Measurements from ENCODE around the gene RNF224.

The RNF224 gene

GRCh38 chr9:137184881-137185660, 42.2 kb upstream of the RNF224 start:
- FAIRE-seq: no peak
- TF ChIP-seq POLR2AphosphoS5 (IDR thresholded peaks at IDR 0.05; ENCODE audit: low read depth, low read length) (no peak), PAX5 (IDR thresholded peaks at IDR 0.05; ENCODE audit: insufficient read depth, low read length, severe bottlenecking) (no peak), SPI1 (IDR thresholded peaks at IDR 0.05; ENCODE audit: low read depth, low read length) (no peak), POU2F2 (IDR thresholded peaks at IDR 0.05; ENCODE audit: low read depth, low read length) (no peak), POLR2A (IDR thresholded peaks at IDR 0.05; ENCODE audit: low read depth, low read length) (no peak), TAF1 (IDR thresholded peaks at IDR 0.05; ENCODE audit: low read depth, low read length) (no peak)
- no peak for DNase-seq (ENCODE audit: insufficient read length, low spot score)

- no peak for DNase-seq (ENCODE audit: insufficient read length, low spot score)
- TF ChIP-seq POLR2A (IDR thresholded peaks at IDR 0.05; ENCODE audit: low read depth, low read length) (no peak), TAF1 (IDR thresholded peaks at IDR 0.05; ENCODE audit: low read depth, low read length) (no peak), POU2F2 (IDR thresholded peaks at IDR 0.05; ENCODE audit: low read depth, low read length) (no peak), POLR2AphosphoS5 (IDR thresholded peaks at IDR 0.05; ENCODE audit: low read depth, low read length) (no peak)
- FAIRE-seq: no peak
These were observed 41.4 kb upstream of the RNF224 start for GRCh38 chr9:137185921-137186320.

GRCh38 chr9:137186385-137186784, 40.9 kb upstream of the RNF224 start:
- no peak for DNase-seq (ENCODE audit: insufficient read length, low spot score)
- FAIRE-seq: no peak
- TF ChIP-seq SPI1 (IDR thresholded peaks at IDR 0.05; ENCODE audit: low read depth, low read length): no peak
- TF ChIP-seq TAF1 (IDR thresholded peaks at IDR 0.05; ENCODE audit: low read depth, low read length): no peak
- no peak for TF ChIP-seq POU2F2 (IDR thresholded peaks at IDR 0.05; ENCODE audit: low read depth, low read length)
- no peak for TF ChIP-seq POLR2A (IDR thresholded peaks at IDR 0.05; ENCODE audit: low read depth, low read length)
- TF ChIP-seq PAX5 (IDR thresholded peaks at IDR 0.05; ENCODE audit: insufficient read depth, low read length, severe bottlenecking): no peak
- no peak for TF ChIP-seq POLR2AphosphoS5 (IDR thresholded peaks at IDR 0.05; ENCODE audit: low read depth, low read length)

- no peak for DNase-seq (ENCODE audit: insufficient read length, low spot score)
- no peak for TF ChIP-seq POU2F2 (IDR thresholded peaks at IDR 0.05; ENCODE audit: low read depth, low read length)
- no peak for TF ChIP-seq TAF1 (IDR thresholded peaks at IDR 0.05; ENCODE audit: low read depth, low read length)
- TF ChIP-seq PAX5 (IDR thresholded peaks at IDR 0.05; ENCODE audit: insufficient read depth, low read length, severe bottlenecking): no peak
- no peak for TF ChIP-seq POLR2A (IDR thresholded peaks at IDR 0.05; ENCODE audit: low read depth, low read length)
- no peak for TF ChIP-seq SPI1 (IDR thresholded peaks at IDR 0.05; ENCODE audit: low read depth, low read length)
- TF ChIP-seq POLR2AphosphoS5 (IDR thresholded peaks at IDR 0.05; ENCODE audit: low read depth, low read length): no peak
- no peak for FAIRE-seq
These were observed 39.9 kb upstream of the RNF224 start for GRCh38 chr9:137187386-137187785.

GRCh38 chr9:137188086-137188489, 39.2 kb upstream of the RNF224 start:
- FAIRE-seq (no peak), DNase-seq (ENCODE audit: insufficient read length, low spot score) (no peak)
- TF ChIP-seq PAX5 (IDR thresholded peaks at IDR 0.05; ENCODE audit: insufficient read depth, low read length, severe bottlenecking): no peak
- TF ChIP-seq POLR2A (IDR thresholded peaks at IDR 0.05; ENCODE audit: low read depth, low read length): no peak
- no peak for TF ChIP-seq POU2F2 (IDR thresholded peaks at IDR 0.05; ENCODE audit: low read depth, low read length)
- no peak for TF ChIP-seq TAF1 (IDR thresholded peaks at IDR 0.05; ENCODE audit: low read depth, low read length)
- TF ChIP-seq SPI1 (IDR thresholded peaks at IDR 0.05; ENCODE audit: low read depth, low read length): no peak
- no peak for TF ChIP-seq POLR2AphosphoS5 (IDR thresholded peaks at IDR 0.05; ENCODE audit: low read depth, low read length)

GRCh38 chr9:137188490-137189296, 38.6 kb upstream of the RNF224 start, which contains the start of the genes ANAPC2 and SSNA1:
ANAPC2 (minus strand) TSS chr9:137188560; CDS start chr9:137188532, 28 bp downstream.
SSNA1 (plus strand) TSS chr9:137188676; CDS start chr9:137188727, 51 bp downstream.
- DNase-seq (ENCODE audit: insufficient read length, low spot score) (peak; percentile 97), FAIRE-seq (peak; percentile 100)
- peak; percentile 46 for TF ChIP-seq PAX5 (IDR thresholded peaks at IDR 0.05; ENCODE audit: insufficient read depth, low read length, severe bottlenecking)
- TF ChIP-seq POU2F2 (IDR thresholded peaks at IDR 0.05; ENCODE audit: low read depth, low read length): no peak; the same call in 1 of the 2 replicates
- peak; percentile 84 for TF ChIP-seq POLR2AphosphoS5 (IDR thresholded peaks at IDR 0.05; ENCODE audit: low read depth, low read length)
- peak; percentile 79 for TF ChIP-seq TAF1 (IDR thresholded peaks at IDR 0.05; ENCODE audit: low read depth, low read length)
- TF ChIP-seq POLR2A (IDR thresholded peaks at IDR 0.05; ENCODE audit: low read depth, low read length): peak; percentile 79

GRCh38 chr9:137189297-137190295, 37.7 kb upstream of the RNF224 start:
- DNase-seq (ENCODE audit: insufficient read length, low spot score): no peak
- no peak for FAIRE-seq
- TF ChIP-seq POLR2A (IDR thresholded peaks at IDR 0.05; ENCODE audit: low read depth, low read length) (no peak), TAF1 (IDR thresholded peaks at IDR 0.05; ENCODE audit: low read depth, low read length) (no peak), PAX5 (IDR thresholded peaks at IDR 0.05; ENCODE audit: insufficient read depth, low read length, severe bottlenecking) (no peak), POLR2AphosphoS5 (IDR thresholded peaks at IDR 0.05; ENCODE audit: low read depth, low read length) (no peak), POU2F2 (IDR thresholded peaks at IDR 0.05; ENCODE audit: low read depth, low read length) (no peak), SPI1 (IDR thresholded peaks at IDR 0.05; ENCODE audit: low read depth, low read length) (no peak)

- FAIRE-seq: no peak
These were observed 36.9 kb upstream of the RNF224 start for GRCh38 chr9:137190315-137190856.

More at GRCh38 chr9:137190315-137190856, 36.9 kb upstream of the RNF224 start:
- TF ChIP-seq POLR2A (IDR thresholded peaks at IDR 0.05; ENCODE audit: low read depth, low read length): no peak
- no peak for TF ChIP-seq PAX5 (IDR thresholded peaks at IDR 0.05; ENCODE audit: insufficient read depth, low read length, severe bottlenecking)
- no peak for TF ChIP-seq POU2F2 (IDR thresholded peaks at IDR 0.05; ENCODE audit: low read depth, low read length)
- no peak for TF ChIP-seq SPI1 (IDR thresholded peaks at IDR 0.05; ENCODE audit: low read depth, low read length)
- no peak for TF ChIP-seq POLR2AphosphoS5 (IDR thresholded peaks at IDR 0.05; ENCODE audit: low read depth, low read length)
- TF ChIP-seq TAF1 (IDR thresholded peaks at IDR 0.05; ENCODE audit: low read depth, low read length): no peak
- DNase-seq (ENCODE audit: insufficient read length, low spot score): no peak
